HEK293 (cell line): ENCODE results near the gene RNF214.

Experiments used
- CTCF ChIA-PET: fragments of 350-600 bp; formaldehyde crosslinking; extraction: SDS; loops from one replicate; lab custom pipeline; 2021; ENCODE audit warnings: antibody characterized with exemption; lab: Yijun Ruan, JAX
- POLR2A ChIA-PET: fragments of 300-600 bp; formaldehyde crosslinking; extraction: SDS; loops from one replicate; lab custom pipeline; 2020; ENCODE audit warnings: antibody characterized with exemption, inconsistent platforms; lab: Yijun Ruan, JAX
- H3K27ac ChIP-seq: fragments of 200-500 bp; sonication (Bioruptor generic); 2 replicates; pipeline ENCODE4 v1.5.1; 2014; ENCODE audit warnings: low read depth, low read length, control low read depth, inconsistent platforms; ENCODE audit errors: extremely low read depth
- H3K36me3 ChIP-seq, 2 experiments: fragments of 200-500 bp in 1 of 2; sonication (Bioruptor generic) in 1 of 2; 1 replicate in 1 of 2; 2 replicates in 1 of 2; pipeline ENCODE4 v1.5.1; 2014 to 2017; ENCODE audit warnings: inconsistent platforms in 2 of 2, low read length in 2 of 2; ENCODE audit not compliant: control insufficient read depth in 2 of 2, insufficient read depth in 1 of 2
- H3K4me1 ChIP-seq: fragments of 200-500 bp; sonication (Bioruptor generic); 2 replicates; pipeline ENCODE4 v1.5.1; 2014; ENCODE audit warnings: mild to moderate bottlenecking, low read length, inconsistent platforms; ENCODE audit not compliant: control insufficient read depth, insufficient read depth
- H3K4me3 ChIP-seq: 2 replicates; pipeline ENCODE4 v1.5.1; 2011; ENCODE audit warnings: low read depth, mild to moderate bottlenecking, control low read depth, low read length, moderate library complexity
- H3K9me3 ChIP-seq: fragments of 200-500 bp; sonication (Bioruptor generic); 2 replicates; pipeline ENCODE4 v1.5.1; 2014; ENCODE audit warnings: low read depth, low read length, inconsistent platforms; ENCODE audit not compliant: control insufficient read depth, insufficient read depth
- GLI2 ChIP-seq: fragments of 450-650 bp; formaldehyde crosslinking; IDR thresholded peaks from 2 replicates; pipeline ENCODE4; 2017; ENCODE audit warnings: missing biosample characterization, missing genetic modification characterization, low read depth, borderline replicate concordance
- RBAK ChIP-seq: fragments of 450-650 bp; formaldehyde crosslinking; IDR thresholded peaks from 2 replicates; pipeline ENCODE4 v1.5.1; 2016; ENCODE audit warnings: missing biosample characterization, missing genetic modification characterization
- SP7 ChIP-seq: fragments of 450-650 bp; formaldehyde crosslinking; IDR thresholded peaks from 2 replicates; pipeline ENCODE4 v1.5.1; 2016; ENCODE audit warnings: missing biosample characterization, missing genetic modification characterization
- ZBTB1 ChIP-seq: fragments of 450-650 bp; formaldehyde crosslinking; IDR thresholded peaks from 2 replicates; pipeline ENCODE4 v1.5.1; 2016; ENCODE audit warnings: missing biosample characterization, missing genetic modification characterization
- ZBTB17 ChIP-seq: fragments of 450-650 bp; formaldehyde crosslinking; IDR thresholded peaks from 2 replicates; pipeline ENCODE4 v1.5.1; 2016; ENCODE audit warnings: missing biosample characterization, missing genetic modification characterization
- ZBTB20 ChIP-seq: fragments of 450-650 bp; formaldehyde crosslinking; IDR thresholded peaks from 2 replicates; pipeline ENCODE4 v1.5.1; 2016; ENCODE audit warnings: missing biosample characterization, missing genetic modification characterization
- ZIC2 ChIP-seq: fragments of 450-650 bp; formaldehyde crosslinking; IDR thresholded peaks from 2 replicates; pipeline ENCODE4 v1.5.1; 2016; ENCODE audit warnings: missing biosample characterization, missing genetic modification characterization
- ZNF114 ChIP-seq: fragments of 450-650 bp; formaldehyde crosslinking; IDR thresholded peaks from 2 replicates; pipeline ENCODE4 v1.5.0; 2017; ENCODE audit warnings: missing biosample characterization, missing genetic modification characterization
- ZNF132 ChIP-seq: fragments of 450-650 bp; formaldehyde crosslinking; IDR thresholded peaks from 2 replicates; pipeline ENCODE4 v1.5.1; 2017; ENCODE audit warnings: missing biosample characterization, missing genetic modification characterization, borderline replicate concordance
- ZNF155 ChIP-seq: fragments of 450-650 bp; formaldehyde crosslinking; IDR thresholded peaks from 2 replicates; pipeline ENCODE4 v1.5.1; 2016; ENCODE audit warnings: missing biosample characterization, missing genetic modification characterization
- ZNF266 ChIP-seq: fragments of 450-650 bp; formaldehyde crosslinking; IDR thresholded peaks from 2 replicates; pipeline ENCODE4 v1.5.1; 2016; ENCODE audit warnings: missing biosample characterization, missing genetic modification characterization, low read depth
- ZNF416 ChIP-seq: fragments of 450-650 bp; formaldehyde crosslinking; IDR thresholded peaks from 2 replicates; pipeline ENCODE4 v1.5.1; 2016; ENCODE audit warnings: missing biosample characterization, missing genetic modification characterization
- ZNF558 ChIP-seq: fragments of 450-650 bp; formaldehyde crosslinking; IDR thresholded peaks from 2 replicates; pipeline ENCODE4 v1.5.1; 2016; ENCODE audit warnings: missing biosample characterization, missing genetic modification characterization
- ZNF626 ChIP-seq: fragments of 450-650 bp; sonication (Bioruptor Pico); formaldehyde crosslinking; IDR thresholded peaks from 2 replicates; pipeline ENCODE4 v1.5.1; 2018; ENCODE audit warnings: missing biosample characterization, missing genetic modification characterization, inconsistent platforms
- ZNF629 ChIP-seq: fragments of 450-650 bp; formaldehyde crosslinking; IDR thresholded peaks from 2 replicates; pipeline ENCODE4 v1.5.1; 2017; ENCODE audit warnings: missing biosample characterization, missing genetic modification characterization
- ZNF843 ChIP-seq: fragments of 450-650 bp; formaldehyde crosslinking; IDR thresholded peaks from 2 replicates; pipeline ENCODE4 v1.5.1; 2016; ENCODE audit warnings: missing biosample characterization, missing genetic modification characterization
- TF ChIP-seq, protein P1 (sequence below): fragments of 450-650 bp; formaldehyde crosslinking; IDR thresholded peaks from 2 replicates; pipeline ENCODE4 v1.5.1; 2017; ENCODE audit warnings: missing biosample characterization, mild to moderate bottlenecking, missing genetic modification characterization, moderate library complexity
- TF ChIP-seq, protein P2 (sequence below): fragments of 450-650 bp; formaldehyde crosslinking; IDR thresholded peaks from 2 replicates; pipeline ENCODE4 v1.5.1; 2016; ENCODE audit warnings: missing biosample characterization, missing genetic modification characterization
- TF ChIP-seq, protein P3 (sequence below): fragments of 450-650 bp; formaldehyde crosslinking; IDR thresholded peaks from 2 replicates; pipeline ENCODE4 v1.5.1; 2016; ENCODE audit warnings: missing biosample characterization, missing genetic modification characterization, borderline replicate concordance
- TF ChIP-seq, protein P4 (sequence below): fragments of 450-650 bp; formaldehyde crosslinking; IDR thresholded peaks from 2 replicates; pipeline ENCODE4 v1.5.1; 2017; ENCODE audit warnings: missing biosample characterization, missing genetic modification characterization
- TF ChIP-seq, protein P5 (sequence below): fragments of 450-650 bp; formaldehyde crosslinking; conservative IDR thresholded peaks from 2 replicates; pipeline ENCODE4 v1.5.1; 2016; ENCODE audit warnings: low read depth, missing biosample characterization, missing genetic modification characterization

RNF214 gene

DNA sequence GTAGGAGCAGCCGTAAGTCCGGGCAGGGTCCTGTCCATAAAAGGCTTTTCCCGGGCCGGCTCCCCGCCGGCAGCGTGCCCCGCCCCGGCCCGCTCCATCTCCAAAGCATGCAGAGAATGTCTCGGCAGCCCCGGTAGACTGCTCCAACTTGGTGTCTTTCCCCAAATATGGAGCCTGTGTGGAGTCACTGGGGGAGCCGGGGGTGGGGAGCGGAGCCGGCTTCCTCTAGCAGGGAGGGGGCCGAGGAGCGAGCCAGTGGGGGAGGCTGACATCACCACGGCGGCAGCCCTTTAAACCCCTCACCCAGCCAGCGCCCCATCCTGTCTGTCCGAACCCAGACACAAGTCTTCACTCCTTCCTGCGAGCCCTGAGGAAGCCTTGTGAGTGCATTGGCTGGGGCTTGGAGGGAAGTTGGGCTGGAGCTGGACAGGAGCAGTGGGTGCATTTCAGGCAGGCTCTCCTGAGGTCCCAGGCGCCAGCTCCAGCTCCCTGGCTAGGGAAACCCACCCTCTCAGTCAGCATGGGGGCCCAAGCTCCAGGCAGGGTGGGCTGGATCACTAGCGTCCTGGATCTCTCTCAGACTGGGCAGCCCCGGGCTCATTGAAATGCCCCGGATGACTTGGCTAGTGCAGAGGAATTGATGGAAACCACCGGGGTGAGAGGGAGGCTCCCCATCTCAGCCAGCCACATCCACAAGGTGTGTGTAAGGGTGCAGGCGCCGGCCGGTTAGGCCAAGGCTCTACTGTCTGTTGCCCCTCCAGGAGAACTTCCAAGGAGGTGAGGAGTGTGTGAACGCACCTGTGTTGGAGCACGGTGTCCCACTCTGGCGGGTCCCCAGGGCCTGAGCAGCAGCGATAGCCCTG lies 33.2 kb upstream of the RNF214 start, which contains the start of gene TAGLN:
Gene TAGLN, plus strand, starts transcription at position 318 of the 863 bp plus-strand sequence. CDS start 3,644 bp downstream, outside the sequence.
- H3K4me3 ChIP-seq = peak within 1 kb of the TSS; percentile 11; the same call in 1 of the 2 replicates
- POLR2A ChIA-PET = interaction anchor here (1.8 kb wide), 1 partner anchor 21 kb away, joined by 5 read pairs; the partner anchor contains the start of gene SIDT2
- TF ChIP-seq ZNF843 (no peak), ZNF132 (tag by site-specific recombination) (no peak), ZNF266 (tag by site-specific recombination) (no peak), ZIC2 (peak; percentile 30), GLI2 (tag by site-specific recombination) (no peak), ZNF629 (no peak), ZNF155 (tag by site-specific recombination) (no peak), SP7 (tag by site-specific recombination) (no peak), ZNF558 (tag by site-specific recombination) (no peak), ZBTB20 (tag by site-specific recombination) (peak; percentile 40; the same call in 1 of the 2 replicates), ZNF626 (no peak), ZBTB17 (tag by site-specific recombination) (no peak), RBAK (tag by site-specific recombination) (no peak), ZNF114 (tag by site-specific recombination) (no peak), ZBTB1 (tag by site-specific recombination) (no peak), ZNF416 (no peak)
- TF ChIP-seq, protein P1, sequence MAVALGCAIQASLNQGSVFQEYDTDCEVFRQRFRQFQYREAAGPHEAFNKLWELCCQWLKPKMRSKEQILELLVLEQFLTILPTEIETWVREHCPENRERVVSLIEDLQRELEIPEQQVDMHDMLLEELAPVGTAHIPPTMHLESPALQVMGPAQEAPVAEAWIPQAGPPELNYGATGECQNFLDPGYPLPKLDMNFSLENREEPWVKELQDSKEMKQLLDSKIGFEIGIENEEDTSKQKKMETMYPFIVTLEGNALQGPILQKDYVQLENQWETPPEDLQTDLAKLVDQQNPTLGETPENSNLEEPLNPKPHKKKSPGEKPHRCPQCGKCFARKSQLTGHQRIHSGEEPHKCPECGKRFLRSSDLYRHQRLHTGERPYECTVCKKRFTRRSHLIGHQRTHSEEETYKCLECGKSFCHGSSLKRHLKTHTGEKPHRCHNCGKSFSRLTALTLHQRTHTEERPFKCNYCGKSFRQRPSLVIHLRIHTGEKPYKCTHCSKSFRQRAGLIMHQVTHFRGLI (tag by site-specific recombination) = 0 out of 2 replicates have a peak, but pooled peaks have one; percentile 33
- TF ChIP-seq, protein P2, sequence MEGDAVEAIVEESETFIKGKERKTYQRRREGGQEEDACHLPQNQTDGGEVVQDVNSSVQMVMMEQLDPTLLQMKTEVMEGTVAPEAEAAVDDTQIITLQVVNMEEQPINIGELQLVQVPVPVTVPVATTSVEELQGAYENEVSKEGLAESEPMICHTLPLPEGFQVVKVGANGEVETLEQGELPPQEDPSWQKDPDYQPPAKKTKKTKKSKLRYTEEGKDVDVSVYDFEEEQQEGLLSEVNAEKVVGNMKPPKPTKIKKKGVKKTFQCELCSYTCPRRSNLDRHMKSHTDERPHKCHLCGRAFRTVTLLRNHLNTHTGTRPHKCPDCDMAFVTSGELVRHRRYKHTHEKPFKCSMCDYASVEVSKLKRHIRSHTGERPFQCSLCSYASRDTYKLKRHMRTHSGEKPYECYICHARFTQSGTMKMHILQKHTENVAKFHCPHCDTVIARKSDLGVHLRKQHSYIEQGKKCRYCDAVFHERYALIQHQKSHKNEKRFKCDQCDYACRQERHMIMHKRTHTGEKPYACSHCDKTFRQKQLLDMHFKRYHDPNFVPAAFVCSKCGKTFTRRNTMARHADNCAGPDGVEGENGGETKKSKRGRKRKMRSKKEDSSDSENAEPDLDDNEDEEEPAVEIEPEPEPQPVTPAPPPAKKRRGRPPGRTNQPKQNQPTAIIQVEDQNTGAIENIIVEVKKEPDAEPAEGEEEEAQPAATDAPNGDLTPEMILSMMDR = no peak
- TF ChIP-seq, protein P3, sequence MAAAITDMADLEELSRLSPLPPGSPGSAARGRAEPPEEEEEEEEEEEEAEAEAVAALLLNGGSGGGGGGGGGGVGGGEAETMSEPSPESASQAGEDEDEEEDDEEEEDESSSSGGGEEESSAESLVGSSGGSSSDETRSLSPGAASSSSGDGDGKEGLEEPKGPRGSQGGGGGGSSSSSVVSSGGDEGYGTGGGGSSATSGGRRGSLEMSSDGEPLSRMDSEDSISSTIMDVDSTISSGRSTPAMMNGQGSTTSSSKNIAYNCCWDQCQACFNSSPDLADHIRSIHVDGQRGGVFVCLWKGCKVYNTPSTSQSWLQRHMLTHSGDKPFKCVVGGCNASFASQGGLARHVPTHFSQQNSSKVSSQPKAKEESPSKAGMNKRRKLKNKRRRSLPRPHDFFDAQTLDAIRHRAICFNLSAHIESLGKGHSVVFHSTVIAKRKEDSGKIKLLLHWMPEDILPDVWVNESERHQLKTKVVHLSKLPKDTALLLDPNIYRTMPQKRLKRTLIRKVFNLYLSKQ (tag by site-specific recombination) = no peak
- TF ChIP-seq, protein P4, sequence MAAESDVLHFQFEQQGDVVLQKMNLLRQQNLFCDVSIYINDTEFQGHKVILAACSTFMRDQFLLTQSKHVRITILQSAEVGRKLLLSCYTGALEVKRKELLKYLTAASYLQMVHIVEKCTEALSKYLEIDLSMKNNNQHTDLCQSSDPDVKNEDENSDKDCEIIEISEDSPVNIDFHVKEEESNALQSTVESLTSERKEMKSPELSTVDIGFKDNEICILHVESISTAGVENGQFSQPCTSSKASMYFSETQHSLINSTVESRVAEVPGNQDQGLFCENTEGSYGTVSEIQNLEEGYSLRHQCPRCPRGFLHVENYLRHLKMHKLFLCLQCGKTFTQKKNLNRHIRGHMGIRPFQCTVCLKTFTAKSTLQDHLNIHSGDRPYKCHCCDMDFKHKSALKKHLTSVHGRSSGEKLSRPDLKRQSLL (tag by site-specific recombination) = 0 out of 2 replicates have a peak, but pooled peaks have one; percentile 28
- TF ChIP-seq, protein P5, sequence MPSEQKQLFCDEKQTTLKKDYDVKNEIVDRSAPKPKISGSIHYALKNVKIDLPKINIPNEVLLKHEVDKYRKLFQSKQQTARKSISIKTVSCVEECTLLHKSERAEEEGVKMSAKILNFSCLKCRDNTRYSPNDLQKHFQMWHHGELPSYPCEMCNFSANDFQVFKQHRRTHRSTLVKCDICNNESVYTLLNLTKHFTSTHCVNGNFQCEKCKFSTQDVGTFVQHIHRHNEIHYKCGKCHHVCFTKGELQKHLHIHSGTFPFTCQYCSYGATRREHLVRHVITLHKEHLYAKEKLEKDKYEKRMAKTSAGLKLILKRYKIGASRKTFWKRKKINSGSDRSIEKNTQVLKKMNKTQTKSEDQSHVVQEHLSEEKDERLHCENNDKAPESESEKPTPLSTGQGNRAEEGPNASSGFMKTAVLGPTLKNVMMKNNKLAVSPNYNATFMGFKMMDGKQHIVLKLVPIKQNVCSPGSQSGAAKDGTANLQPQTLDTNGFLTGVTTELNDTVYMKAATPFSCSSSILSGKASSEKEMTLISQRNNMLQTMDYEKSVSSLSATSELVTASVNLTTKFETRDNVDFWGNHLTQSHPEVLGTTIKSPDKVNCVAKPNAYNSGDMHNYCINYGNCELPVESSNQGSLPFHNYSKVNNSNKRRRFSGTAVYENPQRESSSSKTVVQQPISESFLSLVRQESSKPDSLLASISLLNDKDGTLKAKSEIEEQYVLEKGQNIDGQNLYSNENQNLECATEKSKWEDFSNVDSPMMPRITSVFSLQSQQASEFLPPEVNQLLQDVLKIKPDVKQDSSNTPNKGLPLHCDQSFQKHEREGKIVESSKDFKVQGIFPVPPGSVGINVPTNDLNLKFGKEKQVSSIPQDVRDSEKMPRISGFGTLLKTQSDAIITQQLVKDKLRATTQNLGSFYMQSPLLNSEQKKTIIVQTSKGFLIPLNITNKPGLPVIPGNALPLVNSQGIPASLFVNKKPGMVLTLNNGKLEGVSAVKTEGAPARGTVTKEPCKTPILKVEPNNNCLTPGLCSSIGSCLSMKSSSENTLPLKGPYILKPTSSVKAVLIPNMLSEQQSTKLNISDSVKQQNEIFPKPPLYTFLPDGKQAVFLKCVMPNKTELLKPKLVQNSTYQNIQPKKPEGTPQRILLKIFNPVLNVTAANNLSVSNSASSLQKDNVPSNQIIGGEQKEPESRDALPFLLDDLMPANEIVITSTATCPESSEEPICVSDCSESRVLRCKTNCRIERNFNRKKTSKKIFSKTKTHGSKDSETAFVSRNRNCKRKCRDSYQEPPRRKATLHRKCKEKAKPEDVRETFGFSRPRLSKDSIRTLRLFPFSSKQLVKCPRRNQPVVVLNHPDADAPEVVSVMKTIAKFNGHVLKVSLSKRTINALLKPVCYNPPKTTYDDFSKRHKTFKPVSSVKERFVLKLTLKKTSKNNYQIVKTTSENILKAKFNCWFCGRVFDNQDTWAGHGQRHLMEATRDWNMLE (tag by site-specific recombination) = no peak

More for the DNA sequence above, 33.2 kb upstream of the RNF214 start, which contains the start of gene TAGLN:
- H3K27ac ChIP-seq = no peak within 1 kb of the TSS
- CTCF ChIA-PET = interaction anchor here (0.7 to 1.6 kb wide), 6 partner anchors 18 to 268 kb away, joined by 3 to 9 read pairs (median 4); no protein-coding TSS in a partner anchor
- H3K36me3 ChIP-seq = peaks cover 0 to 23% of the 10 kb centered on the region in 2 experiments; a peak in 1 of 3 replicates
- no peaks in the 10 kb centered on the region for H3K9me3 ChIP-seq
- H3K4me1 ChIP-seq = no peaks in the 10 kb centered on the region
